Measurements from ENCODE around the gene SOCS7. TPM values are rescaled to one million over a fixed set of nuclear protein-coding genes. Genes with fewer than 3 reads are reported as not detected.

The SOCS7 gene
- total and polyA plus RNA-seq, 7 experiments from 2014 or later: 0.57 to 23.3 (median 19.6) TPM

- H3K27ac Mint-ChIP-seq: peak within 1 kb of the TSS in 1 of 9 donors; percentile 25
These were observed 7.8 kb upstream of the SOCS7 start, which contains the start of gene GPR179 for GRCh38 chr17:38343608-38344419. TSS of gene GPR179 (minus strand) at chr17:38343956. CDS start at chr17:38343789, 167 bp downstream.

GRCh38 chr17:38344420-38344745 is 7.3 kb upstream of the SOCS7 start:
- POLR2A ChIA-PET: no interaction called here

More at GRCh38 chr17:38343608-38344419, 7.8 kb upstream of the SOCS7 start, which contains the start of gene GPR179:
- Histone ChIP-seq H3K9me3 (ENCODE audit: control insufficient read depth in 2 of 3, low read length in 3 of 3) (no peaks in the 10 kb centered on the region), H3K36me3 (ENCODE audit: control insufficient read depth in 2 of 3, insufficient read depth in 3 of 3, low read length in 3 of 3) (no peaks in the 10 kb centered on the region), H3K4me1 (ENCODE audit: control insufficient read depth in 2 of 2, insufficient read depth in 2 of 2, low read length in 2 of 2) (no peaks in the 10 kb centered on the region), H3K27me3 (ENCODE audit: control insufficient read depth in 2 of 2, insufficient read depth in 2 of 2, low read length in 2 of 2) (no peaks in the 10 kb centered on the region), H3K27ac (ENCODE audit: low read depth, low read length) (no peak within 1 kb of the TSS), H3K4me3 (ENCODE audit: low read length) (no peak within 1 kb of the TSS)
- Mint-ChIP-seq H3K9me3 (no peaks in the 10 kb centered on the region), H3K4me1 (peaks cover 0 to 3% (median under 1%) of the 10 kb centered on the region in 7 donors), H3K4me3 (no peak within 1 kb of the TSS), H3K27me3 (peaks cover 0 to 7% (median 0%) of the 10 kb centered on the region in 5 donors), H3K36me3 (no peaks in the 10 kb centered on the region)
- DNase-seq (no peak), ATAC-seq (no peak)
- intact Hi-C loops (cut with micrococcal nuclease): no loop called here
- ChIA-PET CTCF (no interaction called here), POLR2A (no interaction called here)

GRCh38 chr17:38345743-38346142 is 5.9 kb upstream of the SOCS7 start:
- no peaks in the 10 kb centered on the region for H3K27me3 ChIP-seq (ENCODE audit: control insufficient read depth in 2 of 2, insufficient read depth in 2 of 2, low read length in 2 of 2)
- Mint-ChIP-seq H3K36me3 (no peaks in the 10 kb centered on the region), H3K4me1 (peaks cover 5 to 10% (median 7%) of the 10 kb centered on the region in 7 donors), H3K9me3 (no peaks in the 10 kb centered on the region), H3K27me3 (peaks cover 0 to 7% (median 0%) of the 10 kb centered on the region in 5 donors), H3K27ac (no peak overlapping the region), H3K4me3 (no peak overlapping the region)
- DNase-seq (no peak), ATAC-seq (no peak)
- H3K27ac ChIP-seq (ENCODE audit: low read depth, low read length): no peak overlapping the region
- no peaks in the 10 kb centered on the region for H3K9me3 ChIP-seq (ENCODE audit: control insufficient read depth in 2 of 3, low read length in 3 of 3)
- ChIA-PET POLR2A (interaction anchor here (0.7 kb wide), 1 partner anchor 77 kb away, joined by 4 read pairs; no protein-coding TSS in a partner anchor), CTCF (no interaction called here)
- no peak overlapping the region for H3K4me3 ChIP-seq (ENCODE audit: low read length)
- no peaks in the 10 kb centered on the region for H3K4me1 ChIP-seq (ENCODE audit: control insufficient read depth in 2 of 2, insufficient read depth in 2 of 2, low read length in 2 of 2)
- H3K36me3 ChIP-seq (ENCODE audit: control insufficient read depth in 2 of 3, insufficient read depth in 3 of 3, low read length in 3 of 3): no peaks in the 10 kb centered on the region
- intact Hi-C loops (cut with micrococcal nuclease): no loop called here

More at GRCh38 chr17:38344420-38344745, 7.3 kb upstream of the SOCS7 start:
- Mint-ChIP-seq H3K4me3 (no peak overlapping the region), H3K9me3 (no peaks in the 10 kb centered on the region), H3K27ac (no peak overlapping the region), H3K4me1 (peaks cover 4 to 7% (median 5%) of the 10 kb centered on the region in 7 donors), H3K36me3 (no peaks in the 10 kb centered on the region), H3K27me3 (peaks cover 0 to 7% (median 0%) of the 10 kb centered on the region in 5 donors)
- Histone ChIP-seq H3K9me3 (ENCODE audit: control insufficient read depth in 2 of 3, low read length in 3 of 3) (no peaks in the 10 kb centered on the region), H3K4me3 (ENCODE audit: low read length) (no peak overlapping the region), H3K4me1 (ENCODE audit: control insufficient read depth in 2 of 2, insufficient read depth in 2 of 2, low read length in 2 of 2) (no peaks in the 10 kb centered on the region), H3K27me3 (ENCODE audit: control insufficient read depth in 2 of 2, insufficient read depth in 2 of 2, low read length in 2 of 2) (no peaks in the 10 kb centered on the region), H3K27ac (ENCODE audit: low read depth, low read length) (no peak overlapping the region), H3K36me3 (ENCODE audit: control insufficient read depth in 2 of 3, insufficient read depth in 3 of 3, low read length in 3 of 3) (no peaks in the 10 kb centered on the region)
- ATAC-seq (no peak), DNase-seq (no peak)
- CTCF ChIA-PET: no interaction called here
- intact Hi-C loops (cut with micrococcal nuclease): no loop called here

- DNase-seq (peak; percentile 59 to 85 (median 79)), ATAC-seq (peak; percentile 72)
- peak overlapping the region in 5 of 9 donors; percentile 2 to 65 (median 14) for H3K27ac Mint-ChIP-seq
- Histone ChIP-seq H3K27ac (ENCODE audit: low read depth, low read length) (no peak overlapping the region), H3K4me1 (ENCODE audit: control insufficient read depth in 2 of 2, insufficient read depth in 2 of 2, low read length in 2 of 2) (peaks cover 9 to 14% of the 10 kb centered on the region in 2 donors), H3K4me3 (ENCODE audit: low read length) (no peak overlapping the region), H3K27me3 (ENCODE audit: control insufficient read depth in 2 of 2, insufficient read depth in 2 of 2, low read length in 2 of 2) (no peaks in the 10 kb centered on the region), H3K36me3 (ENCODE audit: control insufficient read depth in 2 of 3, insufficient read depth in 3 of 3, low read length in 3 of 3) (no peaks in the 10 kb centered on the region), H3K9me3 (ENCODE audit: control insufficient read depth in 2 of 3, low read length in 3 of 3) (no peaks in the 10 kb centered on the region)
- ChIA-PET POLR2A (interaction anchor here (1.1 kb wide), 1 partner anchor 65 kb away, joined by 4 read pairs; no protein-coding TSS in a partner anchor), CTCF (interaction anchor here (0.6 to 3.4 kb wide), 18 partner anchors 11 to 210 kb away, joined by 3 to 81 read pairs (median 4); no protein-coding TSS in a partner anchor)
- peaks cover 0 to 2% (median 0%) of the 10 kb centered on the region in 5 donors for H3K27me3 Mint-ChIP-seq
- H3K4me3 Mint-ChIP-seq: peak overlapping the region in 4 of 10 donors; percentile 8 to 96 (median 25)
- intact Hi-C loops (cut with micrococcal nuclease): loop anchor here (1.0 kb wide), 3 partner anchors 9 to 136 kb away; no protein-coding TSS in a partner anchor
- H3K36me3 Mint-ChIP-seq: peaks cover 0 to 2% (median 0%) of the 10 kb centered on the region in 5 donors
- H3K4me1 Mint-ChIP-seq: peaks cover 14 to 31% (median 26%) of the 10 kb centered on the region in 7 donors
- H3K9me3 Mint-ChIP-seq: no peaks in the 10 kb centered on the region
These were observed 2.4 kb upstream of the SOCS7 start for GRCh38 chr17:38349097-38349730.

- Histone ChIP-seq H3K4me3 (ENCODE audit: low read length) (no peak overlapping the region), H3K27ac (ENCODE audit: low read depth, low read length) (no peak overlapping the region), H3K27me3 (ENCODE audit: control insufficient read depth in 2 of 2, insufficient read depth in 2 of 2, low read length in 2 of 2) (no peaks in the 10 kb centered on the region), H3K9me3 (ENCODE audit: control insufficient read depth in 2 of 3, low read length in 3 of 3) (no peaks in the 10 kb centered on the region), H3K4me1 (ENCODE audit: control insufficient read depth in 2 of 2, insufficient read depth in 2 of 2, low read length in 2 of 2) (peaks cover 9 to 21% of the 10 kb centered on the region in 2 donors), H3K36me3 (ENCODE audit: control insufficient read depth in 2 of 3, insufficient read depth in 3 of 3, low read length in 3 of 3) (no peaks in the 10 kb centered on the region)
- CTCF ChIA-PET: interaction anchor here (0.6 to 3.4 kb wide), 10 partner anchors 10 to 332 kb away, joined by 3 to 81 read pairs (median 5); no protein-coding TSS in a partner anchor
- Mint-ChIP-seq H3K27me3 (no peaks in the 10 kb centered on the region), H3K36me3 (peaks cover 0 to 2% (median 0%) of the 10 kb centered on the region in 5 donors), H3K27ac (peak overlapping the region in 3 of 9 donors; percentile 62 to 89 (median 76)), H3K4me1 (peaks cover 20 to 39% (median 34%) of the 10 kb centered on the region in 7 donors), H3K4me3 (peak overlapping the region in 9 of 10 donors; percentile 15 to 96 (median 61)), H3K9me3 (no peaks in the 10 kb centered on the region)
- no peak for DNase-seq
- intact Hi-C loops (cut with micrococcal nuclease): loop anchor here (2.0 to 5.0 kb wide), 3 partner anchors 53 to 943 kb away; partner anchors contain the start of genes MRPL45 (in 2 of the 2), ACACA (in 1 of the 2) and TADA2A (in 1 of the 2)
- no peak for ATAC-seq
- POLR2A ChIA-PET: no interaction called here
These were observed 1.6 kb upstream of the SOCS7 start for GRCh38 chr17:38350035-38350434.

All from naive thymus-derived CD4-positive, alpha-beta T cell (primary cell).